Activated T-helper 1 cell treated with anti-CD3 and anti-CD28 coated beads, Interleukin-2, amount 50 U/mL, for 16 hours (primary cell): Measurements from ENCODE around the gene DNLZ.
A peak's percentile ranks its signal among the peaks of the same experiment; 100 is the strongest.
"Not testable (repeated sequence)": the region's sequence is repeated elsewhere in the genome, so short reads cannot be mapped to it uniquely, and the experiment has no call there.

Source experiments
- DNase-seq, 2 donors: peaks; one replicate each; pipeline ENCODE4 v3.0.0-alpha.2; 2020; ENCODE audit warnings: low read depth in 1 of 2, low spot score in 1 of 2

DNLZ gene

DNA sequence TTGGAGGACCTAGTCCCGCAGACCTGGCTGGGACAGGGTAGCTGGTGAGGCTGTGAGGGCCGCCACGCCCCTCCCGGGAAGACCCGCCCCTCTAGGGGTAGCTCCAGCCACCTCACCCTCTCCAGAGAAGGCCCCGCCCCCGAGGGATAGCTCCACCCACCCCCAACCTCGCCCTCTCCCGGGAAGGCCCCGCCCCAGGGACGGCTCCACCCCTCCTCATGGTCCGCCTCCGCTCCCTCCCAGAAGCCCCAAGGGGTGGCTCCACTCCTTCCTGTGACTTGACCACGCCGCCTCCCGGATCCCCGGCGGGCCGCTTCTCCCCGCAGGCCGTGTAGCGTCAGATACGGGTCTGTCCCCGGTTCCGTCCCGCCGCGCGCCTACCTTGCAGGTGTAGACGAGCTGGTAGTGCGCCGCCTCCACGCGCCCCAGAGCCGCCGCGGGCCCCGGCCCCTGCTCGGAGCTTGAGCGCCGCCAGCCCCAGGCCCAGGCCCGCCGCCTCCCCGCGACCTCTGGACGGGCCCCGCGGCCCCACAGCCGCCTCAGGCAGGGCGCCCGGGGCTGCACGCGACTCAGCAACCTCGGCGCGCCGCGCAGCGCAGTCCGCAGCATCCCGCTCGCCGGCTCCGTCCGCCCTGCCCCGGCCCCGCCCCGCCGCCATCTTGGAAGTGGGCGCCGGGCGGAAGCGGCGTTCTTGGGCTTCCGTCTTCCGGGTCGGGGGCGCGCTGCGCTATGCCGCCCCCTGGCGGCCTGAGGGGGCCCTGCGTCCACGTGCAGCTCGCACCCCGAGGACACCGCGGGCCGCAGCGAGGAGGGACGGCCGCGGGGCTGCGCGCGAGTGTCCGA is at the start of gene DNLZ:
Gene DNLZ (minus strand): TSS at position 639 of the 843 bp plus-strand sequence. CDS start 30 bp downstream, at position 609.
- DNase-seq, result peak; percentile 85 to 87

GRCh38 chr9:136412962-136413361 is 49.4 kb upstream of the DNLZ start:
- no peak for DNase-seq

DNA sequence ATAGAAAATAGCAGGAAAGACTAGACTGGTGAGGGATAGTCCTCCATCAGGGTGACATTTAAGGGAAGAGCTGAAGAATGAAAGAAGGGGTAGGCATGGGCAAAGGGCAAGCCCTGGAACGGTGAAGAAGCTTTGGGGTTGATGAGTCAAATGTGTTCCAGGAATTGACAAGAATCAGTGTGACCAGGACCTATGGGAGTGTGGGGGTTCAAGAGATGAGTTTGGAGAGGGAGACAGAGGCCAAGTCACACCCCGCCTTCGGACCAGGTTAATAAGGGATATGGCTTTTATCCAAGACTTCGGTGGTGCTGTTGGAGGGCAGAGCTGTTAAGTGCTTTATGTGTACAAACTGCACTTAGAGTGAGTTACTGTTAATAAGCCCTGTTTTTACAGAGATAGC is 47.8 kb upstream of the DNLZ start:
- DNase-seq, result no peak

DNA sequence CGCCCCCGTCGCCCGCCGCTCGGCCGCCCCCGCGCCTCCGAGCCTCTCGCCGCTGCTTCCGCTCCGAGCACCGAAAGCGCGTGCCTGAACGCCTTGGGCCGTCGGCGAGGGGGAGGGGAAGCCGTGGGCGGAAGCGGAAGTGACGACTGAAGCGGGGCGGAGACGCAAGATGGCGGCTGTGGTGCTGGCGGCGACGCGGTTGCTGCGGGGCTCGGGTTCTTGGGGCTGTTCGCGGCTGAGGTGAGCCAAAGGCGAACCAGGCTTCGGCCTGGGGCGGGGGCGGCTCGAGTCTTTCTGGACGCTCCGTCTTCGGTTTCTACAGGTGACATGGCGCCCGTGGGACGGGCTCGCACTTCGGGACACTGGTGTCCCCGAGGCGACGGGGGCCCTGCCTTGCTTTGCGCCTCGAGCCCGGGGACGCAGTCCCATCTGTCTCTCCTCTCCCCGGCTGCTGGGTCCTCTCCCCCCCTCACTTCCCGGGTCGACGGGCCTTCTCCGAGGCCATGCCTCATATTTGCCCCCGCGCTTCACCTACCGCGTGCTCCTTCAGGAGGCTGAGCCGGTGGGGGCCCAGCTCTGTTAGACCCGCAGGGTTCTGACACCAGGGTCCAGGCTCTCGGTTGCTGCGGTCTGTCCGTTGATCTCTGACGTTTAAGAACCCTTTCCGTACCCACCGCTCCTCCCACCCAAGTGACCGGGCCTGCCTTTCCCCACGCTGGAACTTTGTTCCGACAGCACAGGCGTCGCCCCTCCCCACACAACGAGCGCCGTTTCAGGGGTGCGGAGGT is 47.1 kb upstream of the DNLZ start, which contains the start of the genes ENTR1 and PMPCA:
Gene ENTR1 (minus strand): TSS at position 115 of the 788 bp plus-strand sequence. CDS start 217 bp downstream, outside the sequence.
Gene PMPCA (plus strand): TSS at position 159 of the 788 bp plus-strand sequence. CDS start 11 bp downstream, at position 170.
- peak; percentile 94 for DNase-seq

- peak in 1 of 2 donors; percentile 14 for DNase-seq
Measured at GRCh38 chr9:136409557-136410455, 46.3 kb upstream of the DNLZ start.

- no peak for DNase-seq
Measured at GRCh38 chr9:136407911-136408310, 44.4 kb upstream of the DNLZ start.

GRCh38 chr9:136407061-136407460 is 43.5 kb upstream of the DNLZ start:
- DNase-seq, result not testable (repeated sequence)

- not testable (repeated sequence) for DNase-seq
Measured at GRCh38 chr9:136405904-136406303, 42.4 kb upstream of the DNLZ start.

- DNase-seq, result no peak
Measured at GRCh38 chr9:136405481-136405880, 41.9 kb upstream of the DNLZ start.

DNA sequence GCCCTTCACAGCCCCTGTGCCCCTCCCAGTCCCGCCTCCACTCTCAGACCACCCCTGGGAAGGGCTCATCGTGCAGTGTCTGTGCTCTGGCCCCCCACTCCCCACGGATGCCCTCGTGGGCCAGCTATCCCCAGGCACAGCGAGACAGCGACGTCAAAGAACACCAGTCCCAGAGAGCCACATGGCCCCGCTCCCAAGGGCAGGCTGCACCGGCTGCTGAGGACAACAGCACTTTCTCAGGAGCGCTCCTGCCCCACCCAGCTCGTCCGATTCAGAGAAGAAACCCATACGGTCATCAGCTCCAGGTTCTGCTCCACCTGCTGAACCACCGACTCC is 41.2 kb upstream of the DNLZ start:
- DNase-seq, result no peak

DNA sequence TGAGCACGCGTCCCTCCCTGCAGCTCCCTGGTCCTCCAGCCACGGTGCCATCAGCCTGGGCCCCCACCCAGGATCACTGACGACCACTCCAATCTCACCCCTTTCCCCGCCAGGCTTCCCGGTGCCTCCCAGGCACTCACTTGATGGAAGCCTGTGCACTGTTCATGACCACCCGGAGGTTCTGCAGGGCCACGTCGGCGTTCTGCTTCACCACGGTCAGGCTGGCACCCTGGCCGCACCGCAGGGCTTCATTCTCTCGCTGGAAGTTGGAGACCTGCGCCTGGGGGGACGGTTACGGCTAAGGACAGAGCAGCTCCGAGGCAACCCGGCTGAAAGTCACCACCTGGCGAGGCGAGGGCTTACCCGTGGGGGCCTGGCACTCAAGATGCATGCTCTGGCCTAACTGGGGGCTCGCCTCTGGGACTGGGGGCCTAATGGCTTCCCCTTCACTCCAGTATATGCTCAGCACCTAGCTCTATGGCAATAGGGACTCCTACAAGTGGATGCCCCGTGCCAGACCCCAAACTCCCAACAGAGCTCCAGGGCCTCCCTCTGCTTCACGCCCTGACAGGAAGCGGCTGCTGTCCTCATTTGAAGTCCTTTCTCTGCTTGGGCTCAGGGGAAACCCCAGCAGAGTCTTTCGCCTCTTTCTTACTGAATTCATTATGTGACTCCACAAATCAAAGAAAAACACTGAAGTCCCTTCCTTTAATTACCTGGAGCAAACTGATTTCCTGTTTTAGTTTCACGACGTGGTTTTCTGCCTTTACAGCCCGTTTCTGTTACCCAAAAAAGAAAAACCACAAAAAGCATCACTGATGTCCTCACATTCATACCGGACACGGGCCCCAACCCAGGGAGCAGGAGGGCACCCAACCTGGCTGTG is 40.6 kb upstream of the DNLZ start:
- no peak for DNase-seq

DNA sequence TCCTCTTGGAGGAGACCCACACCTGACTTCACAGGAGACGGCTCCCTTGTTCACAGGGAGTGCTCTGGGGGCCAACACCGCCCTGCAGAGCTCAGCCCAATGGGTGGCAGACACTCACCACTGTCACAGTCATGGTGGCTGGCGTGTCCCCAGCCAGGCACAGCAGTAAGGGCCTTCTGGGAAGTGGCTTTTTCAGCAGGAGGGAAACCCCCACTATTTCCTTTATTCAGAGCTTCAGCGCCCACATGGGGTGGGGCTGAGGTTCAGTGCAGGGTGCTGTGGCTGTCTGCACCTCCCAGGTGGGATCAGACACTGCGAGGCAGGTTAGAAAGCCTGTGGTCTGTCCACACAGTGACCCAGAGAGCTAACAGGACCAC is 40.0 kb upstream of the DNLZ start:
- peak; percentile 35 to 66 for DNase-seq

- DNase-seq, result no peak
Measured at GRCh38 chr9:136402067-136402466, 38.5 kb upstream of the DNLZ start.

DNA sequence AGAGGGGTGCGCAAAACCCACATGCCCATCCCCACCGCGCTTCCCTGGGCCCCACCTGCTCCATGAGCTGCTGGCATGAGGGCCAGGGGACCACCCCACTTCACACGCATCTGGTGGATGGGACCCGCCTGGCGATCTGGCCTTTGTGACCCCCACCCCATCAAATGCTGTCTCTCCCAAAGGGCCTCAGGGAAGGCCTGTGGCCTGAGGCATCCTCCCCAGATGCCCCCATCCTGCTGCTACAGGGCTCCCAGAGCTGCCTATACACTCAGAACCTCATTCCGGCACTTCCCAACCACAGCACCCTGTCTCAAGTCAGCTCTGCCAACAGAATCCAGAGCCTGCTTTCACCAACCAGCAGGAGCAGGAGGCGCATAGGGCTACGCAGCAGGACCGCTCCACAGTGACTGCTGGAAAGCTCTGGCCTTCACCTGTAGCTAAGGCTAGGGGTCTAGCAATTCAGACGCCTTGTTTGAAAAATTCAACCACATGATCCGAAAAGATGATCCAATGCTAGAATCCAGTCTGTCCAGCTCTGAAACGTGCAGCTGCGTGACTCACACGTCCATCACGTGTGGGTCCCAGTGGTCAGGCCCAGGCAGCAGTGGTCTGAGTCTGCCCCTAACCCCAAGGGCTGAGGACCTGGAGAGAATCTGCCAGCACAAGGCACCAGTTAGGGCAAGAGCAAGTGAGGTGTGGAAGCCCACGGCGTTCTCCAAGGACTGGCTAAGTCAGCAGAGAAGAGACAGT is 37.8 kb upstream of the DNLZ start:
- DNase-seq, result no peak

DNA sequence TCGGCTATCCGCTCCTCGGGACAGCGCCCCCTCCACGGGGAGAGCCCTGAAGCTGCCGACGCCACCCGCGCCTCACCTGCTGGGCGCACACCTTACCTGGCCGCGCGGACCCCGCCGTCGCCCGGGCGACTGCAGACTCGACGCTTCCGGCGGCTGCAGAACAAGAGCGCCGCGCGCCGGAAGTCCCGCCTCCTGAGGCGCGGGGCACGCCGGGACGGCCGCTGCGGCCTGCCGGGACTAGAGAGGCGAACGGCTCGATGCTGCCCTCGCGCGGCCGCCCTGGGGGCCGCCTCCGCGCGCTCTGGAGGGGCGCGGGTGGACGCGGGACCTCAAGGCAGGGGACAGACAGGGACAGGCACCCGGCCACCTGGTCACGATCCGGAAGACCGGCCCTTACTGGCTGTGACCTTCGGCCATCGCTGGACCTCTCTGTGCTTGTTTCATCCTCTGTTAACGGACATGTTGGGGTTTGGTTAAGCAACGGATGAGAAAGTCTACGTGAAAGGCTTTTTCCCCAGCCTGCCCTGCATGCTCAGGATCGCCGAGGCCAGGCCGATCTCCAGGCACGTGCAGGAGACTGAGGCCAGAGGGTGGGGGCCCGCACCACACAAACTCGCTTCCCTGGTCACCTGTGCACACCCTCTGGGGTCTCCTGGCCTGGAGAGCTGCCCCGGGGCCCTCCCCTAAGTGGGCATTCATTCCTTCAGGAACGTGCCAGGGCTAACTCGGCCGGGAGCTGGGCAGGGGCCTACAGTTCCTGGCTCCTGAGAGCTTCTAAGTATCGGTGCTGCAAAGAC is 36.7 kb upstream of the DNLZ start, which contains the start of gene SNAPC4:
Gene SNAPC4 (minus strand): TSS at position 133 of the 797 bp plus-strand sequence. CDS start 1,742 bp downstream, outside the sequence.
- DNase-seq, result peak; percentile 73 to 83

- peak in 1 of 2 donors; percentile 25 for DNase-seq
Measured at GRCh38 chr9:136399176-136400037, 35.9 kb upstream of the DNLZ start.

GRCh38 chr9:136398286-136398685 is 34.7 kb upstream of the DNLZ start:
- no peak for DNase-seq
